ENCODE data around the gene CYP2D6. TPM values are rescaled to one million over a fixed set of nuclear protein-coding genes. Genes with fewer than 3 reads are reported as not detected.
"Not testable (repeated sequence)": the region's sequence is repeated elsewhere in the genome, so short reads cannot be mapped to it uniquely, and the experiment has no call there.

Gene CYP2D6
- total RNA-seq, 1 donor from 2014 or later: not detected

GRCh38 chr22:42111798-42112197 is 18.8 kb downstream of the CYP2D6 start:
- DNase-seq (ENCODE audit: missing footprints) (no peak), ATAC-seq (no peak)
- intact Hi-C loops (cut with DNase I): loop anchor here (5.0 kb wide), 1 partner anchor 144 kb away; the partner anchor contains the start of gene SEPTIN3

DNA sequence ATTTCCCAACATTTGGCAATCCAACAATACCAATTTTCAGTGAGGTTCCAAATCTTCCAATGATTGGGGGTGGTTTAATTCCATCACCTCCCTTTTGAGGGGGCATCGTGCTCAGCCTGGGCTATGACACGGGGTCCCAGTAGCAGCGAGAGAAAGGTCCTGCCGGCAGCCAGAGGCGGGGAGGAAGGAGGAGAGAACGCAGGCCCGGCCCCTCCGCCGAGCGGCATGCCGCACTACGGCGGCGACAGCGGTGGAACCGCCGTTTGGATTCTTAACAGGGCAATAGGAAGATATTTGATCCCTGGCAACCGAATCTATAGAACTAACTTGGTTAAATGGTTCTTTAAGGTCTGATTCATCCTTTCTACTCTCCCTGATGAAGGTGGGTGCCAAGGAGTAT is 21.8 kb downstream of the CYP2D6 start:
- DNase-seq (ENCODE audit: missing footprints): no peak
- ATAC-seq: no peak
- intact Hi-C loops (cut with DNase I): no loop called here

DNA sequence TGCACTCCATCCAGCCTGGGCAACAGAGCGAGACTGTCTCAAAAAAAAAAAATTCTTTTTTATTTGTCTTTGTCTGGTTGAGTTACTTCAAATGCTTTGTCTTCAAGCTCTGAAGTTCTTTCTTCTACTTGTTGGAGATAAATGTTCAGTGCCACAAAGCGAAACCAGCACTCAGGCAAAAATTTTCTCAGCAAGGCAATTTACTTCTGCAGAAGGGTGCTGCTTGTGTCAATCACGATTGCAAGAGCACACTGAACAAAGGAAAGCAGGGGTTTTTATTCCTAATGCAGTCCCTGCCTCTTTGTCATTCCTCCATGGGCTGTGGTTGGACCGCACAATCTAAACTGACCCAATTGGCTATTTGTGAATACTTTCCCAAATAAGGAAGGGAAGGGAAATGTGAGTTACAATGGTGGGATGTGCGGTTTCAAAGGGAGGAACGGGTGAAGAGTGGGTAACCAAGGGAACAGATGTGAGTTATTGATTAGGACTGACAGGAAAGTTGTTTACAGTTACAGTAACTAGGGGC is 26.2 kb downstream of the CYP2D6 start:
- ATAC-seq; intact Hi-C loops (cut with DNase I); DNase-seq (ENCODE audit: missing footprints): not testable (repeated sequence)

- no peak for ATAC-seq
- intact Hi-C loops (cut with DNase I): no loop called here
- DNase-seq (ENCODE audit: missing footprints): no peak
Measured at GRCh38 chr22:42101199-42101598, 29.4 kb downstream of the CYP2D6 start.

GRCh38 chr22:42091455-42091782 is 39.2 kb downstream of the CYP2D6 start:
- DNase-seq (ENCODE audit: missing footprints) (no peak), ATAC-seq (no peak)
- intact Hi-C loops (cut with DNase I): loop anchor here (5.0 kb wide), 3 partner anchors 181 to 461 kb away; partner anchors contain the start of genes SERHL2 and TCF20

DNA sequence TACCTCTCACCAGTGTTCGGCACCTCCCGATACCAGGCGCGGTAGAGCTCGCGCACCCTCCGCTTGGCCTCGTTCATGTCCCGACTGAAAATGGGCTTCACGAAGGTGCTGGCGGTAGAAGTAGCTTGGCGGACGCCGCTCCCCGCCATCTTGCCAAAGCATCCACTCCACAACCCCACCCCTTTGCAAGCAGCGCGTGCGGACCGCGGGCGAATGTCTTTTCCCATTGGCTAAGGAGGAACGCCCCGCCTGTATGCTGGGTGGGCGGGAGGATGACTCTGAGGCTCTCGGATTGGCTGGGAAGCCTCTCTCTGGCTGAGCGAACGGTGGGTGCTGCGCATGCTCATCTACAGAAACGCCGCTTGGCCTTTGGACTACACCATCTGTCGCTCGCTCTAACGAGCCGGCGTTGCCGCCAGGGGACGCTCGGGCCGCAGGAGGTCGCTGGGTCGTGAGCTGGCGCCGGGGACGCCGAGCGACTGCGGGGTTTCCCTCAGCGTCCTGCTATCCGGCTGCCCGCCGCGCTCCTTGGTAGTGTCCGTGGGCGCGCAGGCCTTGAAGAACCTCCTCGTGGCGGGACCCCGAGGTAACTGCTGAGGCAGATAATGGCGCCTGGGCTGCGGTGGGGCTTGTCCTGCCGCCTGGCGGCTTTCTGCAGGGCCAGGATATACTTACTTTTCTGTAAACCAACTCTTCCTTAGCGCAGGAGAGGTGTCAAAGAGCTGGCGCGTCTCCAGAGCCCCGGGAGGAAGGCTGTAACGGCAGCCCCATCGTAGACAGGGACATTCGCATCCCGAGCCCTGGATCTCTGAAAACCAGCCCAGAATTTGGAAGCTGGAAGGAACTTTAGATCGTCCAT is 39.8 kb downstream of the CYP2D6 start, which contains the start of gene NDUFA6:
TSS of gene NDUFA6 (minus strand) at position 177 of the 859 bp plus-strand sequence. CDS start at position 149, 28 bp downstream.
- intact Hi-C loops (cut with DNase I): loop anchor here (1.0 to 5.0 kb wide), 4 partner anchors 12 to 461 kb away; partner anchors contain the start of genes SERHL2, SMDT1 and TCF20
- ATAC-seq (peak; percentile 98), DNase-seq (ENCODE audit: missing footprints) (peak; percentile 99)

DNA sequence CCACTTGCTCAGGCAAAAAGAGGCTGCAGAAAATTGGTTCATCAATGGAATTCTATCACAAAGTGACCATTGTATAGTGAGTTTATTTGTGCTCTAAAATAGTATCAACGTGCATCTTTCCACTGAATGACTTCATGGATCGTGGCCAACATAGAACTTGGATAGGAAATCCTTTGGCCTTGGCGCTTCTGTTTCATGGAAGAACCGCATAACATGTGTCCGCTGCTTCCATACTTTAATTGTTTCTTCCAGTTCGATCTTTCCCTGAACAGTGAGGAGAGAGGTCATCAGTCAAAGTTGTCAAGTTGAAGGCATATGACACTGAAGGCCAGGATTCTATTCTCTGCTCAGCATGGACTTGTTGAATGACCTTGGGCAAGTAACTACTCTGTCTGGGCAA is 44.6 kb downstream of the CYP2D6 start:
- ATAC-seq (no peak), DNase-seq (ENCODE audit: missing footprints) (no peak)
- intact Hi-C loops (cut with DNase I): no loop called here

- ATAC-seq (no peak), DNase-seq (ENCODE audit: missing footprints) (peak; percentile 45)
- intact Hi-C loops (cut with DNase I): no loop called here
Measured at GRCh38 chr22:42084874-42085273, 45.7 kb downstream of the CYP2D6 start.

DNA sequence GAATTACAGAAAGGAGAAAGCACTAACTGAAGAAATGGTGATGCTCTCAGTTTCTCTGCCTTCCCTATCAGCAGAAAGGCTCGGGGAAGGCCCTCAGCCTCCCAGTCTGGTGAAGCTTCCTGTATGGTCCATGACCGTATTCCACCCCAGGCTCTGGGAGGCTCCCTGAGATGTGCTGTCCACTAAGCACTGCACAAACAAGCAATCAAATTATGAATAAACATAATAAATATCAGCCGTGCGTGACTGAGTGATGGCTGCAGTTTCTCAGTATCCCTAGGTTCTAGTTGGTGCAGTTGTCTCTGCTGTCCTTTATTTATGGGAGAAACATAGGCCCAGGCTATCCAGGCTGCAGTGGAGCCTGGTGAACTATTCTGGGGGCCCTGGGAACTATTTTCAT is 47.5 kb downstream of the CYP2D6 start:
- intact Hi-C loops (cut with DNase I): no loop called here
- ATAC-seq: no peak

GRCh38 chr22:42080287-42080686 is 50.3 kb downstream of the CYP2D6 start:
- DNase-seq (ENCODE audit: missing footprints) (no peak), ATAC-seq (no peak)

More for the DNA sequence above, 47.5 kb downstream of the CYP2D6 start:
- no peak for DNase-seq (ENCODE audit: missing footprints)

DNA sequence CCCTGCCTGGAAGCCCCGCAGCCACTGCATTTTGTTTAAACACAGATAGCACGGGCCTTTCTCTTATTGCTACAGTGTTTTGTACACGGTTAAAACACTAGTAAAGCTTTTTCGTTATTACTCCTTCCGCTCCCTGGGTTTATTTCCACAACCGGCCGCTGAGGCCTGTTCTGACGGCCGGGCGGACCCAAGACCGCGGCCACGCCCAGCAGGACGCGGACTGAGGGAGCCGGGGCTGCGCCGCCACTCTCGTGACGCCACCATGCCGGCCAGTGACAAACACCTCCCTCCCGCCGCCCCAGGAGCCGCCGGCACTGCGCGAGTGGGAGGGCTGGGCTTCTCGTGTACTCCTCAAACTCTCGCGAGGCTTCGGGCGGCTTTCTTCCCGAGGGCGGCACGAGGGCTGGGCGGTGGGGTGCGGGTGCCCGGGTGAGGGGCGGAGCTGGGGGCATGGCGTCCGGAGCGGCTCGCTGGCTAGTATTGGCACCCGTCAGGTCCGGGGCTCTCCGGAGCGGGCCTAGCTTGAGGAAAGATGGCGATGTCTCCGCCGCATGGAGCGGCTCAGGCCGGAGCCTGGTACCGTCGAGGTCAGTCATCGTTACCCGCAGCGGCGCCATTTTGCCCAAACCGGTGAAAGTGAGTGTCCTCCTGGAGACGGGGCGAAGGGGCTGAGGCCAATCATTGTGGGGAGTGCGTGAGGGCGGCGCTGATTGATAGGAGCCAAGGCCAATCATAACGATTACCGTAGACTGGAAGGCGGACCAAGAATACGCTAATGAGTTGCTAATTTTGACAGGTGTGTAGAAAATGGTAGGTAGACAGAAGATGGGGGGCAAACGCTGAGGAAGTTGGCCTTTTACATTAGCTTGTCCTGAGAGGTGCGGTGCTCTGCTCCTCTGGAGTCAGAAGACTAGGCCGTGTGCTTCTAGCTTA is 51.0 kb downstream of the CYP2D6 start, which contains the start of gene SMDT1:
TSS of gene SMDT1 (plus strand) at position 382 of the 933 bp plus-strand sequence. CDS start at position 451, 69 bp downstream.
- intact Hi-C loops (cut with DNase I): loop anchor here (1.0 kb wide), 1 partner anchor 11 kb away; the partner anchor contains the start of gene NDUFA6
- peak; percentile 100 for DNase-seq (ENCODE audit: missing footprints)
- ATAC-seq: peak; percentile 95

More at GRCh38 chr22:42080287-42080686, 50.3 kb downstream of the CYP2D6 start:
- intact Hi-C loops (cut with DNase I): no loop called here

- no peak for DNase-seq (ENCODE audit: missing footprints)
- intact Hi-C loops (cut with DNase I): loop anchor here (1.0 kb wide), 1 partner anchor 12 kb away; the partner anchor contains the start of gene NDUFA6
- ATAC-seq: peak; percentile 9
Measured at GRCh38 chr22:42078469-42079318, 51.9 kb downstream of the CYP2D6 start.

GRCh38 chr22:42077486-42078125 is 53.0 kb downstream of the CYP2D6 start:
- intact Hi-C loops (cut with DNase I): no loop called here

GRCh38 chr22:42076764-42077485 is 53.7 kb downstream of the CYP2D6 start:
- DNase-seq (ENCODE audit: missing footprints): no peak
- ATAC-seq: no peak
- intact Hi-C loops (cut with DNase I): no loop called here

More at GRCh38 chr22:42077486-42078125, 53.0 kb downstream of the CYP2D6 start:
- no peak for DNase-seq (ENCODE audit: missing footprints)
- ATAC-seq: no peak
